HEK293 (cell line): ENCODE data around the gene SZRD1.

Experiments used
- CTCF ChIA-PET: fragments of 350-600 bp; formaldehyde crosslinking; extraction: SDS; loops from one replicate; lab custom pipeline; 2021; ENCODE audit warnings: antibody characterized with exemption; lab: Yijun Ruan, JAX
- POLR2A ChIA-PET: fragments of 300-600 bp; formaldehyde crosslinking; extraction: SDS; loops from one replicate; lab custom pipeline; 2020; ENCODE audit warnings: antibody characterized with exemption, inconsistent platforms; lab: Yijun Ruan, JAX
- H3K27ac ChIP-seq: fragments of 200-500 bp; sonication (Bioruptor generic); 2 replicates; pipeline ENCODE4 v1.5.1; 2014; ENCODE audit warnings: low read depth, low read length, control low read depth, inconsistent platforms; ENCODE audit errors: extremely low read depth
- H3K36me3 ChIP-seq, 2 experiments: fragments of 200-500 bp in 1 of 2; sonication (Bioruptor generic) in 1 of 2; 1 replicate in 1 of 2; 2 replicates in 1 of 2; pipeline ENCODE4 v1.5.1; 2014 to 2017; ENCODE audit warnings: inconsistent platforms in 2 of 2, low read length in 2 of 2; ENCODE audit not compliant: control insufficient read depth in 2 of 2, insufficient read depth in 1 of 2
- H3K4me1 ChIP-seq: fragments of 200-500 bp; sonication (Bioruptor generic); 2 replicates; pipeline ENCODE4 v1.5.1; 2014; ENCODE audit warnings: mild to moderate bottlenecking, low read length, inconsistent platforms; ENCODE audit not compliant: control insufficient read depth, insufficient read depth
- H3K4me3 ChIP-seq: 2 replicates; pipeline ENCODE4 v1.5.1; 2011; ENCODE audit warnings: low read depth, mild to moderate bottlenecking, control low read depth, low read length, moderate library complexity
- H3K9me3 ChIP-seq: fragments of 200-500 bp; sonication (Bioruptor generic); 2 replicates; pipeline ENCODE4 v1.5.1; 2014; ENCODE audit warnings: low read depth, low read length, inconsistent platforms; ENCODE audit not compliant: control insufficient read depth, insufficient read depth
- GLI4 ChIP-seq: fragments of 450-650 bp; formaldehyde crosslinking; IDR thresholded peaks from 2 replicates; pipeline ENCODE4 v1.5.1; 2016; ENCODE audit warnings: missing biosample characterization, missing genetic modification characterization
- KLF16 ChIP-seq: fragments of 450-650 bp; formaldehyde crosslinking; IDR thresholded peaks from 2 replicates; pipeline ENCODE4 v1.5.1; 2017; ENCODE audit warnings: missing biosample characterization, missing genetic modification characterization
- PRDM1 ChIP-seq: fragments of 450-650 bp; formaldehyde crosslinking; IDR thresholded peaks from 2 replicates; pipeline ENCODE4; 2016; ENCODE audit warnings: missing biosample characterization, missing genetic modification characterization
- SCRT2 ChIP-seq: fragments of 450-650 bp; formaldehyde crosslinking; IDR thresholded peaks from 2 replicates; pipeline ENCODE4 v1.5.1; 2016; ENCODE audit warnings: missing biosample characterization, missing genetic modification characterization
- TCF7L2 ChIP-seq: IDR thresholded peaks from 2 replicates; pipeline ENCODE4 v1.6.1; 2011; ENCODE audit warnings: low read depth, mild to moderate bottlenecking, inconsistent platforms, low read length, moderate library complexity, borderline replicate concordance
- YY1 ChIP-seq: fragments of 450-650 bp; formaldehyde crosslinking; IDR thresholded peaks from 2 replicates; pipeline ENCODE4 v1.5.1; 2018; ENCODE audit warnings: missing biosample characterization, missing genetic modification characterization
- ZBTB21 ChIP-seq: fragments of 450-650 bp; formaldehyde crosslinking; IDR thresholded peaks from 2 replicates; pipeline ENCODE4 v1.5.1; 2017; ENCODE audit warnings: missing biosample characterization, missing genetic modification characterization
- ZBTB48 ChIP-seq: fragments of 450-650 bp; formaldehyde crosslinking; IDR thresholded peaks from 2 replicates; pipeline ENCODE4 v1.5.1; 2016; ENCODE audit warnings: missing biosample characterization, missing genetic modification characterization
- ZEB2 ChIP-seq: fragments of 450-650 bp; formaldehyde crosslinking; IDR thresholded peaks from 2 replicates; pipeline ENCODE4 v1.5.1; 2016; ENCODE audit warnings: missing biosample characterization, missing genetic modification characterization
- ZNF138 ChIP-seq: fragments of 450-650 bp; formaldehyde crosslinking; IDR thresholded peaks from 2 replicates; pipeline ENCODE4 v1.5.1; 2016; ENCODE audit warnings: missing biosample characterization, missing genetic modification characterization, borderline replicate concordance
- ZNF19 ChIP-seq: fragments of 450-650 bp; formaldehyde crosslinking; IDR thresholded peaks from 2 replicates; pipeline ENCODE4; 2016; ENCODE audit warnings: missing biosample characterization, missing genetic modification characterization, low read depth
- ZNF202 ChIP-seq: fragments of 450-650 bp; formaldehyde crosslinking; IDR thresholded peaks from 2 replicates; pipeline ENCODE4 v1.5.1; 2016; ENCODE audit warnings: missing biosample characterization, missing genetic modification characterization, borderline replicate concordance
- ZNF302 ChIP-seq: fragments of 450-650 bp; formaldehyde crosslinking; IDR thresholded peaks from 2 replicates; pipeline ENCODE4 v1.5.1; 2016; ENCODE audit warnings: missing biosample characterization, missing genetic modification characterization, low read depth
- ZNF335 ChIP-seq: fragments of 450-650 bp; formaldehyde crosslinking; conservative IDR thresholded peaks from 2 replicates; pipeline ENCODE4 v1.5.1; 2016; ENCODE audit warnings: missing biosample characterization, missing genetic modification characterization
- ZNF350 ChIP-seq: fragments of 450-650 bp; formaldehyde crosslinking; IDR thresholded peaks from 2 replicates; pipeline ENCODE4 v1.5.0; 2017; ENCODE audit warnings: missing biosample characterization, mild to moderate bottlenecking, missing genetic modification characterization
- ZNF600 ChIP-seq: fragments of 450-650 bp; formaldehyde crosslinking; IDR thresholded peaks from 2 replicates; pipeline ENCODE4 v1.5.1; 2016; ENCODE audit warnings: missing biosample characterization, missing genetic modification characterization
- ZNF623 ChIP-seq: fragments of 450-650 bp; formaldehyde crosslinking; IDR thresholded peaks from 2 replicates; pipeline ENCODE4 v1.5.1; 2016; ENCODE audit warnings: missing biosample characterization, missing genetic modification characterization
- ZNF654 ChIP-seq: fragments of 450-650 bp; formaldehyde crosslinking; IDR thresholded peaks from 2 replicates; pipeline ENCODE4 v1.5.1; 2016; ENCODE audit warnings: low read depth, missing biosample characterization, missing genetic modification characterization
- TF ChIP-seq, protein P1 (sequence below): fragments of 450-650 bp; formaldehyde crosslinking; IDR thresholded peaks from 2 replicates; pipeline ENCODE4 v1.5.1; 2017; ENCODE audit warnings: missing biosample characterization, missing genetic modification characterization
- TF ChIP-seq, protein P2 (sequence below): fragments of 450-650 bp; formaldehyde crosslinking; IDR thresholded peaks from 2 replicates; pipeline ENCODE4 v1.5.1; 2016; ENCODE audit warnings: missing biosample characterization, missing genetic modification characterization, low read depth
- TF ChIP-seq, protein P3 (sequence below): fragments of 450-650 bp; formaldehyde crosslinking; IDR thresholded peaks from 2 replicates; pipeline ENCODE4 v1.5.1; 2017; ENCODE audit warnings: missing biosample characterization, missing genetic modification characterization
- TF ChIP-seq, protein P4 (sequence below): fragments of 450-650 bp; formaldehyde crosslinking; IDR thresholded peaks from 2 replicates; pipeline ENCODE4 v1.5.1; 2016; ENCODE audit warnings: missing biosample characterization, missing genetic modification characterization
- TF ChIP-seq, protein P5 (sequence below): fragments of 450-650 bp; formaldehyde crosslinking; IDR thresholded peaks from 2 replicates; pipeline ENCODE4 v1.5.1; 2016; ENCODE audit warnings: missing biosample characterization, missing genetic modification characterization
- TF ChIP-seq, protein P6 (sequence below): fragments of 450-650 bp; formaldehyde crosslinking; IDR thresholded peaks from 2 replicates; pipeline ENCODE4 v1.5.1; 2016; ENCODE audit warnings: missing biosample characterization, missing genetic modification characterization

The SZRD1 gene

DNA sequence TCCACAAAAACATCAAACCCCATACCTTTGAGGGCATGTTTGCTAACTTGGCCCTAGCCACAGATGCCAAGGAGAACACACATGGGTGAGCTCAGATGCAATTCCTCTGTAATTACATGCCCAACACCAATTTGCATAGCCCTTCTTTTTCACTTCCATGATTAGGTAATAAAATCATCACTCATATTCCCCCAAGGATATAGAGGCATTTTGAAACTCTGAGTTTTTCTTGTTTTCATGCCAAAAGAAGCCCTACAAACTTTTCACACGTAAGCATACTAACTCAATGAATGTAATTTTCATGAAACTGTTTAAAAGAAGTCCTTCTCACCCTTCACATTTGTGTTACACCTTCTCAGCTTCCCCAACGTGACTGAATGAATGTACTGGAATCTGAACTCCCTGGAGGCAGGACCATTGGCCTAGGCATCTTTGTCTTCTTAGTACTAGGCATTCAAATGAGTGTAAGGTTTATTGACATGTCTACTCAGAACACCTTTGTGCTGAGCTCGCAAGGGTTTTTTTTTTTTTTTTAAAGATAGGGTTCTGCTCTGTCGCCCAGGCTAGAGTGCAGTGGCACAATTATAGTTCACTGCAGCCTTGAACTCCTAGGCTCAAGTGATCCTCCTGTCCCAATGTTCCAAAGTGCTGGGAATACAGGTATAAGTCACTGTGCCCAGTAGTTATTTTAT is 45.7 kb upstream of the SZRD1 start:
- Histone ChIP-seq H3K36me3 (no peaks in the 10 kb centered on the region; a peak in 1 of 3 replicates), H3K4me3 (no peak overlapping the region), H3K27ac (no peak overlapping the region), H3K9me3 (no peaks in the 10 kb centered on the region), H3K4me1 (peaks cover 5% of the 10 kb centered on the region; the same call in 1 of the 2 replicates)
- TF ChIP-seq PRDM1 (tag by site-specific recombination) (no peak), ZNF654 (tag by site-specific recombination) (no peak), ZNF302 (tag by site-specific recombination) (no peak)
- TF ChIP-seq, protein P1, sequence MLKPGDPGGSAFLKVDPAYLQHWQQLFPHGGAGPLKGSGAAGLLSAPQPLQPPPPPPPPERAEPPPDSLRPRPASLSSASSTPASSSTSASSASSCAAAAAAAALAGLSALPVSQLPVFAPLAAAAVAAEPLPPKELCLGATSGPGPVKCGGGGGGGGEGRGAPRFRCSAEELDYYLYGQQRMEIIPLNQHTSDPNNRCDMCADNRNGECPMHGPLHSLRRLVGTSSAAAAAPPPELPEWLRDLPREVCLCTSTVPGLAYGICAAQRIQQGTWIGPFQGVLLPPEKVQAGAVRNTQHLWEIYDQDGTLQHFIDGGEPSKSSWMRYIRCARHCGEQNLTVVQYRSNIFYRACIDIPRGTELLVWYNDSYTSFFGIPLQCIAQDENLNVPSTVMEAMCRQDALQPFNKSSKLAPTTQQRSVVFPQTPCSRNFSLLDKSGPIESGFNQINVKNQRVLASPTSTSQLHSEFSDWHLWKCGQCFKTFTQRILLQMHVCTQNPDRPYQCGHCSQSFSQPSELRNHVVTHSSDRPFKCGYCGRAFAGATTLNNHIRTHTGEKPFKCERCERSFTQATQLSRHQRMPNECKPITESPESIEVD: 0 out of 2 replicates have a peak, but pooled peaks have one; percentile 16
- ChIA-PET CTCF (no interaction called here), POLR2A (no interaction called here)

DNA sequence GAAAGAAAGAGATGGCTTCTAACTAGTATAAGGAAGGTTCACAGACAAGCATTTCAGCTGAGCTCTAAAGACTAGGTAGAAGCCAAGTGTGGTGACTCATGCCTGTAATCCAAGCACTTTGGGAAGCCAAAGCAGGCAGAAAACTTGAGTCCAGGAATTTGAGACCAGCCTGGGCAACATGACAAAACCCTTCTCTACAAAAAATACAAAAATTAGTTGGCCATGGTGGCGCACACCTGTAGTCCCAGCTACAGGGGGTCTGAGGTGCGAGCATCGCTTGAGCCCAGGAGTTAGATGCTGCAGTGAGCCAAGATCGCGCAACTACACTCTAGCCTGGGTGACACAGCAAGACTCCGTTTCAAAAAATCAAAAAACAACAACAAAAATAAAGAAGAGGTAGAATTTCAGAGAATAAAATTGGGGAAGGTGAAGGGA is 42.6 kb upstream of the SZRD1 start:
- ChIA-PET POLR2A (interaction anchor here (0.5 to 0.9 kb wide), 2 partner anchors 13 to 28 kb away, joined by 3 to 8 read pairs; partner anchors contain the start of gene FBXO42), CTCF (no interaction called here)
- H3K27ac ChIP-seq: no peak overlapping the region
- peaks cover 11% of the 10 kb centered on the region for H3K4me1 ChIP-seq
- no peaks in the 10 kb centered on the region; a peak in 1 of 3 replicates for H3K36me3 ChIP-seq
- no peak overlapping the region for H3K4me3 ChIP-seq
- no peaks in the 10 kb centered on the region for H3K9me3 ChIP-seq
- TF ChIP-seq ZNF350 (tag by site-specific recombination) (no peak), ZBTB48 (tag by site-specific recombination) (no peak), ZNF623 (tag by site-specific recombination) (no peak), ZEB2 (tag by site-specific recombination) (peak; percentile 72), TCF7L2 (no peak), YY1 (tag by site-specific recombination) (no peak), ZNF335 (tag by site-specific recombination) (peak; percentile 44), KLF16 (tag by site-specific recombination) (0 out of 2 replicates have a peak, but pooled peaks have one; percentile 21), ZBTB21 (no peak), GLI4 (tag by site-specific recombination) (no peak), ZNF19 (tag by site-specific recombination) (no peak), ZNF138 (no peak), ZNF202 (tag by site-specific recombination) (no peak), ZNF600 (tag by site-specific recombination) (peak; percentile 94), SCRT2 (peak; percentile 75)
- TF ChIP-seq, protein P1: peak; percentile 83
- TF ChIP-seq, protein P2, sequence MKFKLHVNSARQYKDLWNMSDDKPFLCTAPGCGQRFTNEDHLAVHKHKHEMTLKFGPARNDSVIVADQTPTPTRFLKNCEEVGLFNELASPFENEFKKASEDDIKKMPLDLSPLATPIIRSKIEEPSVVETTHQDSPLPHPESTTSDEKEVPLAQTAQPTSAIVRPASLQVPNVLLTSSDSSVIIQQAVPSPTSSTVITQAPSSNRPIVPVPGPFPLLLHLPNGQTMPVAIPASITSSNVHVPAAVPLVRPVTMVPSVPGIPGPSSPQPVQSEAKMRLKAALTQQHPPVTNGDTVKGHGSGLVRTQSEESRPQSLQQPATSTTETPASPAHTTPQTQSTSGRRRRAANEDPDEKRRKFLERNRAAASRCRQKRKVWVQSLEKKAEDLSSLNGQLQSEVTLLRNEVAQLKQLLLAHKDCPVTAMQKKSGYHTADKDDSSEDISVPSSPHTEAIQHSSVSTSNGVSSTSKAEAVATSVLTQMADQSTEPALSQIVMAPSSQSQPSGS: no peak
- TF ChIP-seq, protein P3, sequence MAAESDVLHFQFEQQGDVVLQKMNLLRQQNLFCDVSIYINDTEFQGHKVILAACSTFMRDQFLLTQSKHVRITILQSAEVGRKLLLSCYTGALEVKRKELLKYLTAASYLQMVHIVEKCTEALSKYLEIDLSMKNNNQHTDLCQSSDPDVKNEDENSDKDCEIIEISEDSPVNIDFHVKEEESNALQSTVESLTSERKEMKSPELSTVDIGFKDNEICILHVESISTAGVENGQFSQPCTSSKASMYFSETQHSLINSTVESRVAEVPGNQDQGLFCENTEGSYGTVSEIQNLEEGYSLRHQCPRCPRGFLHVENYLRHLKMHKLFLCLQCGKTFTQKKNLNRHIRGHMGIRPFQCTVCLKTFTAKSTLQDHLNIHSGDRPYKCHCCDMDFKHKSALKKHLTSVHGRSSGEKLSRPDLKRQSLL (tag by site-specific recombination): no peak
- TF ChIP-seq, protein P4, sequence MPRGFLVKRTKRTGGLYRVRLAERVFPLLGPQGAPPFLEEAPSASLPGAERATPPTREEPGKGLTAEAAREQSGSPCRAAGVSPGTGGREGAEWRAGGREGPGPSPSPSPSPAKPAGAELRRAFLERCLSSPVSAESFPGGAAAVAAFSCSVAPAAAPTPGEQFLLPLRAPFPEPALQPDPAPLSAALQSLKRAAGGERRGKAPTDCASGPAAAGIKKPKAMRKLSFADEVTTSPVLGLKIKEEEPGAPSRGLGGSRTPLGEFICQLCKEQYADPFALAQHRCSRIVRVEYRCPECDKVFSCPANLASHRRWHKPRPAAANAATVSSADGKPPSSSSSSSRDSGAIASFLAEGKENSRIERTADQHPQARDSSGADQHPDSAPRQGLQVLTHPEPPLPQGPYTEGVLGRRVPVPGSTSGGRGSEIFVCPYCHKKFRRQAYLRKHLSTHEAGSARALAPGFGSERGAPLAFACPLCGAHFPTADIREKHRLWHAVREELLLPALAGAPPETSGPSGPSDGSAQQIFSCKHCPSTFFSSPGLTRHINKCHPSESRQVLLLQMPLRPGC: peak; percentile 96
- TF ChIP-seq, protein P5, sequence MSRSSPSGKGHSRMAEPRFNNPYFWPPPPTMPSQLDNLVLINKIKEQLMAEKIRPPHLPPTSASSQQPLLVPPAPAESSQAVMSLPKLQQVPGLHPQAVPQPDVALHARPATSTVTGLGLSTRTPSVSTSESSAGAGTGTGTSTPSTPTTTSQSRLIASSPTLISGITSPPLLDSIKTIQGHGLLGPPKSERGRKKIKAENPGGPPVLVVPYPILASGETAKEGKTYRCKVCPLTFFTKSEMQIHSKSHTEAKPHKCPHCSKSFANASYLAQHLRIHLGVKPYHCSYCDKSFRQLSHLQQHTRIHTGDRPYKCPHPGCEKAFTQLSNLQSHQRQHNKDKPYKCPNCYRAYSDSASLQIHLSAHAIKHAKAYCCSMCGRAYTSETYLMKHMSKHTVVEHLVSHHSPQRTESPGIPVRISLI (tag by site-specific recombination): peak; percentile 69; the same call in 1 of the 2 replicates
- TF ChIP-seq, protein P6, sequence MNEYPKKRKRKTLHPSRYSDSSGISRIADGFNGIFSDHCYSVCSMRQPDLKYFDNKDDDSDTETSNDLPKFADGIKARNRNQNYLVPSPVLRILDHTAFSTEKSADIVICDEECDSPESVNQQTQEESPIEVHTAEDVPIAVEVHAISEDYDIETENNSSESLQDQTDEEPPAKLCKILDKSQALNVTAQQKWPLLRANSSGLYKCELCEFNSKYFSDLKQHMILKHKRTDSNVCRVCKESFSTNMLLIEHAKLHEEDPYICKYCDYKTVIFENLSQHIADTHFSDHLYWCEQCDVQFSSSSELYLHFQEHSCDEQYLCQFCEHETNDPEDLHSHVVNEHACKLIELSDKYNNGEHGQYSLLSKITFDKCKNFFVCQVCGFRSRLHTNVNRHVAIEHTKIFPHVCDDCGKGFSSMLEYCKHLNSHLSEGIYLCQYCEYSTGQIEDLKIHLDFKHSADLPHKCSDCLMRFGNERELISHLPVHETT (tag by site-specific recombination): no peak
